SH-SY5Y (cell line): ENCODE results near the gene MAB21L4.

Source experiments
- GATA2 ChIP-seq: IDR thresholded peaks from 2 replicates; pipeline ENCODE4 v1.6.1; 2011; ENCODE audit warnings: mild to moderate bottlenecking, low read depth, low read length
- GATA3 ChIP-seq: IDR thresholded peaks from 2 replicates; pipeline ENCODE4 v1.6.1; 2011; ENCODE audit warnings: low read depth, mild to moderate bottlenecking, low read length, moderate library complexity

GRCh38 chr2:240905176-240905781, 9.3 kb upstream of the MAB21L4 start:
- TF ChIP-seq GATA2 (no peak), GATA3 (no peak)
